GM21528 (cell line): ENCODE measurements around the gene SLC5A1.
"Not testable (repeated sequence)": the region's sequence is repeated elsewhere in the genome, so short reads cannot be mapped to it uniquely, and the experiment has no call there.

ENCODE experiments used
- ATAC-seq: cut with Tn5 transposase; IDR thresholded peaks from one replicate; pipeline ENCODE4 v1.9.1; 2021; ENCODE audit warnings: mild to moderate bottlenecking, moderate library complexity; ENCODE audit not compliant: unreplicated experiment, low FRiP score

Gene SLC5A1

DNA sequence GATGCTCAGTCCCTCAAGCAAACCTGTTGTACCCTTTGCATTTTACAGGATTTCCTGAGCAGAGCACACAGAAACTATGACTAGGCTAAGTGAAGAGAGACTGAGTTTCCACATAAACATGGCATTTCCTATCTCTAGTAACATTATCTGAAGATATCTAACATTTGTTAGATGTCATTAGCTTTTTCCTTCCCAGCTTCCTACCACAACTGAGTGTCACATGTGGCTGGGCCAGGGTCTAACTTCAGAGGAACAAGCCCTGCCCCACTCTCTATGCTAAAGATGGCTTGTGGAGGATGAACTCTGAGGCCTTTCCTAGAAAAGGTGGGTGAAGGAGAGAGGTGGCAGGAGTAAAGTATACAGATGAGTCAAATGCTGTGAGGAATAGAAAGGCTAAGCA lies 99.5 kb downstream of the SLC5A1 start:
- ATAC-seq = no peak

DNA sequence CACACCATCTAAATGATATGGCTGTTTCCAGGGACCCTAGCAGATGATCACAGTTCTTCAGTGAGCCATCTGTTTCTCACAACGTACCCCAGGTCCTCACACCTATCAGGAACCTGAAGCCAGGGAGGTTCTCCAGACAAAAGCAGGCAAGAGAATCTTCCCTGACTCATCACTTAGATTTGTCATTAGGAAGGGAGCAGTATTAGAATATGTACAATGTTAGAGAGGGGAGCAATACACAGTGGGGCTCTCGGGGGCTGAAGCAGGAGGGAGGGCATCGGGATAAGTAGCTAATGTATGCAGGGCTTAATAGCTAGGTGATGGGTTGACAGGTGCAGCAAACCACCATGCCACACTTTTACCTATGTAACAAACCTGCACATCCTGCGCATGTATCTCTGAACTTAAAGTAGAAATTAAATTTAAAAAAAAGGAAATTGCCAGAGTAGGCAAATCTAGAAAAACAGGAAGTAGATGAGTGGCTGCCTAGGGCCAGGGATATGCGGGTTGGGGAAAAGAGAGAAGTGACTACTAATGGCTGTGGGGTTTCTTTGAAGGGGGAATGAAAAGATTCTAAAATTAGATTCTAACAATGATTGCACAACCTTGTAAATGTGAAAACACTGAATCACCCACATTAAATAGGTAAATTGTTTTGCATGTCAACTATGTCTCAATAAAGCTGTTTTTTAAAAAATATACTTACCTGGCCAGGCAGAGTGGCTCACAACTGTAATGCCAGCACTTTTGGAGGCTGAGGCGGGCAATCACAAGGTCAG lies 101.6 kb downstream of the SLC5A1 start:
- no peak for ATAC-seq

DNA sequence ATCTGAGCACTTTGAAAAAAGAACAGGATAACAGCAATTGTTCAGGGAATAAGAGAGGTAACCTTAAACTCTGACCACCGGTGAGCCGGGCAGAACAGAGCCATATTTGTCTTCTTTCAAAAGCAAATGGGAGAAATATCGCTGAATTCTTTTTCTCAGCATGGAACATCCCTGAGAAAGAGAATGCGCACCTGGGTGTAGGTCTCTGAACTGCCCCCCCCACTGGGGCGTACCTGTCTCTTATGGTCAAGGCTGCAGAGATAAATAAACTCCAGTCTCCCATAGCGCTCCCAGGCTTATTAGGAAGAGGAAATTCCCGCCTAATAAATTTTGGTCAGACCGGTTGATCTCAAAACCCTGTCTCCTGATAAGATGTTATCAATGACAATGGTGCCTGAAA lies 104.1 kb downstream of the SLC5A1 start:
- not testable (repeated sequence) for ATAC-seq

- not testable (repeated sequence) for ATAC-seq
Observed at GRCh38 chr22:32148372-32148771, 105.3 kb downstream of the SLC5A1 start.

- ATAC-seq = not testable (repeated sequence)
Observed at GRCh38 chr22:32150647-32151046, 107.6 kb downstream of the SLC5A1 start.

DNA sequence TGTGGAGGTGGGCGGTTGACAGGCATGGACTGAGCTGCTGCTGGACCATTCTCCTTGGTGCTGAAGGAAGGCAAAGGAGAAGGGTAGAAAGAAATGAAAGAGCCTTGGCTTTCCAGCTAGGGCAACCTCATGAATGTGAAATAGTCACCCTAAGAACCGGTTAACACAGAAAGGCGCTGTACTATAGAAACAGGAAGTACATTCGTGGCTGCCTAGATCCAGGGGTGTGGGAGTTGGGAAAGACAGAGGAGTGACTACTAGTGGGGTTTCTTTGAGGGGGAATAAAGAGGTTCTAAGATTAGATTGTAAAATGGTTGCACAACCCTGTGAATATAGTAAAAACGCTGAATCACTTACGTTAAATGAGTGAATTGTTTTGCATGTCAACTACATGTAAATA lies 108.6 kb downstream of the SLC5A1 start:
- ATAC-seq = not testable (repeated sequence)

DNA sequence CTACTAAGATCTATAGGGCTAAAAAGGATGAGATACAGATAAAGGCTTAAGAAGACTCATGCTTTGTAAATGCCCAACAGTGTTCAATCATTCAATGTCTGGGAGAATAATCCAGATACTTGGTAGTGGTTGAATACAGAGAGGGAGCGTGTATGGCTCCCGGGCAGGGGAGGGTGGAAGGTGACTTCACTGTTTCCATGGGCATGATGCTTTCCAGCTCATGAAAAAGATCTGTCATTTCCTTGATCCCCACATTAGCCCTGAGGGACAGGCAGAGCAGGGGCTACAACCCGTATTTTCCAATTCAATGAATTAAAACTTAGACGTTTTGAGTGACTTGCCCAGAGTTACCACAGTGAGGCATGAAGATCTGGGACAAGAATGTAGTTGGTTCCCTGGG lies 111.7 kb downstream of the SLC5A1 start:
- ATAC-seq = not testable (repeated sequence)

GRCh38 chr22:32157632-32158031 lies 114.6 kb downstream of the SLC5A1 start:
- not testable (repeated sequence) for ATAC-seq

GRCh38 chr22:32158712-32159533 lies 115.9 kb downstream of the SLC5A1 start, which contains the start of gene C22orf42:
TSS of gene C22orf42 (minus strand) at chr22:32159303. CDS start at chr22:32159215, 88 bp downstream.
- no peak for ATAC-seq

- ATAC-seq = not testable (repeated sequence)
Observed at GRCh38 chr22:32160411-32160810, 117.3 kb downstream of the SLC5A1 start.
